ENCODE measurements around the gene RFX2.
A peak's percentile ranks its signal among the peaks of the same experiment; 100 is the strongest.
"Not testable (repeated sequence)": the region's sequence is repeated elsewhere in the genome, so short reads cannot be mapped to it uniquely, and the experiment has no call there.

The RFX2 gene

DNA sequence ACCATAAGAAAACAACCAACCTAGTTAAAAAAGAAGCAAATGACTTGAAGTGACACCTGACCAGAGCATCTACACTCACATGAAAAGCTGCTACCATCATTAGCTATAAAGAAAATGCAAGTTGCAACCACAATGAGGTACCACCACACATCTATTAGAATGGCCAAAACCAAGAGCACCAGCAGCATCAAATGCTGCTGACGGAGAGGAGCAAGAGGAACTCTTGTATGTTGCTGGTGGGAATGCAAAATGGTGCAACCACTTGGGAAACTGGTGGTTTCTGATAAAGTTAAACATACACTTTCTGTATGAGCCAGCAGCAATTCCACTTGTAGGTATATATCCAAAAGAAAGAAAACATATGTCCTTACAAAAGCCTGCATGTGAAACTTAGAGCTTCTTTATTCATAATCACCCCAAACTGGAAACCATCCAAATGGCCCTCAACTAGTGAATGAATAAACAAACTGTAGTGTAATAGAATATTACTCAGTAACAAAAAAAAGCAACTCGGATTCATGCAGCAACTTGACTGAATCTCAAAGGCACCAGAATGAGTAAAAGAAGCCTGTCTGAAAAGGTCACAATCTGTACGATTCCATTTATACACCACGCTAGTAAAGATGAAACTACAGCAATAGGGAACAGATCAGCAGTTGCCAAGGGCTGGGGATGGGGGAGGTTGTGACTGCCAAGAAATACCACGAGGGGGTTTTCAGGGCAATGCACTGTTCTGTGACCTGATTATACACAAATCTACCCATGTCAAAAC, 71.5 kb downstream of the RFX2 start:
- no peak for DNase-seq (ENCODE audit: low read depth)

DNA sequence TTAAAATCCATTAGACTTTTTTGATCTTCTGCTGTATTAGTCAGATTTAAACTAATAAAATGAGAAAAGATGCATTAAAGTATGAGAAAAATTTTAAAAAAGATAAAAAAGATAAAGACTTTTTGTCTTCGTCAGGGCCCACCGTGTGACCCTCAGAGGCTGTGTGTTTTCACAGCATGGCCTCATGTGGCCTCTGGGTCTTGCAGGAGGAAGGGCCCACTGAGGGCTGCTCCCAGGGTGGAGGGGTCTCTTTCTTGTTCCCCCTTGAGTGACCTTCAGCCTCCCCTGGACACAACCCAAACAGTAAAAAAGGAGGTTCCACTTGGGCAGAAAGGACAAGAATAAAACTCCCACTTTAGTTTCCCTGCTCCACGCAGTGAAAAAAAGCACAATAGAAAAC, 75.3 kb downstream of the RFX2 start:
- no peak for DNase-seq (ENCODE audit: low read depth)

DNA sequence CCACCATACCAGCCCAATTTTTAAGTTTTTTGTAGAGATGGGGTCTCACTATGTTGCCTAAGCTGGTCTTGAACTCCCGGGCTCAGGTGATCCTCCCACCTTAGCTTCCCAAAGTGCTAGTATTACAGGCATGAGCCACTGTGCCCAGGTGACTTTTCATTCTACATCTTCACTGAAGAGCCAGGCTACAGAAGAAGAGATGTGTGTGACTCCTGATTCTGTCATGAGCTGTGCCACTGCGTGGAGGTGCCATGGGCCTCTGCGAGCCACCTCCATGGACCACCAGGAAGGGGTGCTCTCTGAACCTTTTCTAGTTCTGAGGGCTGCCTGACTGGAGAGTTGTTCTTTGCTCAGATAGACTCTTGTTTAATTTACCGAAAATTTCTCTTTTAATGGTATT, 75.8 kb downstream of the RFX2 start:
- DNase-seq (ENCODE audit: low read depth): no peak

DNA sequence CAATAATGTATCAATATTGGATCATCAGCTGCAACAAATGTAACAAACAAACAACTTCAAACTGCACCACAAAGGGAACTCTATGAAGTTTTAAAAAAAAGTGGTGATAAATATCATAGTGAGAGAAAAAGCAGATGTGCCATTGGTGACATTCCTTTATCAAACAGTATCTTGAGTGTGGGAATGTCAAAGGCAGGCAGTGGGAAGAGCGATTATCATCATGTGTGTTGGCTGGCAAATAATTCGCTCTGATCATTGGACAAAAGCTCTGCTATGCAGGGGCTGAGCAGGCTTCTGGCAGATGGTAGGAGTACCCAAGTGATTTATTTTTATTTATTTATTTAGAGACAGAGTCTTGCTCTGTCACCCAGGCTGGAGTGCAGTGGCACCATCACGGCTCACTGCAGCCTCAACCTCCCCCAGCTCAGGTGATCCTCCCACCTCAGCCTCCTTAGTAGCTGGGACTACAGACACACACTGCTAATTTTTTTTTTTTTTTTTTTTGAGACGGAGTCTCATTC, 76.5 kb downstream of the RFX2 start:
- DNase-seq (ENCODE audit: low read depth): no peak

DNA sequence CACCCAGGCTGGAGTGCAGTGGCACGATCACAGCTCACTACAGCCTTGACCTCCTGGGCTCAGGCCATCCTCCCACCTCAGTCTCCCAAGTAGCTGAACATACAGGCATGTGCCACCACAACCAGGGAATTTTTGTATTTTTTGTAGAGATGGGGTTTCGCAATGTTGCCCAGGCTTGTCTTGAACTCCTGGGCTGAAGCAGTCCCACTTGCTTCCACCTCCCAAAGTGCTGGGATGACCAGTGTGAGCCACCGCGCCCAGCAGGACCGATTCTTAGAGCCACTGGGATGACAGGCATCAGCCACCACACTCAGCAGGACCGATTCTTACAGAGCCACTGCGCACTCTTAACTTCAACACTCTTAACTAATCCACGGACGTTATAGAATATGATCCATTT, 77.5 kb downstream of the RFX2 start:
- DNase-seq (ENCODE audit: low read depth): no peak

DNA sequence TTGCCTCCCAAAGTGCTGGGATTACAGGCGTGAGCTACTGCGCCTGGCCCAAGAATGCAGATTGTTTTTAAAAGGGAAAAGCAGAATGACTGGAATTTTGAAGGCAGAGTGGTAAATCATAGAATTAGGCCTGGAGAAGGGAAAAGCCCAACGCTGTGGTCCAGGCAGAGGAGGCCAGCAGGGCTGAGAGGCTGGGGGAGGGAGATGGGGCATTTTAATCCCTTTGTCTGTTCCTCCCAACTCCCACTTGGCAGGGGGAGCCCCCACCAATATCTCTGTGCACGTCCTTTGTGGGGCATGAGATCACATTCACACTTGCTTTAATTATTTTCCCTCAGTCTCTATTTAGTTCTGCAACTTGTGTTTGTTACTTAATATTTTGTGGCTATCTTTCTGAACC, 77.9 kb downstream of the RFX2 start:
- DNase-seq (ENCODE audit: low read depth): no peak

DNA sequence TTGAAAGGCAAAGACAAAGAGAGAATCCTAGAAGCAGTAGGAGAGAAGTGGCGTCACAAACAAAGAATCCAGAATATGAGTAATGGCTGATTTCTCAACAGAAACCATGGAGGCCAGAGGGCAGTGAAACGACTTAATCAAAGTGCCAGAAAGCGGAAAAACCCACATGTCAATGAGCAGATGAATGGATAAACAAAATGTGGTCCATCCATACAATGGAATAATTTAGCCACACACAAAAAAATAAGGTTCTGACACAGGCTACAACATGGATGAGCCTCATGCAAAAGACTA, 80.1 kb downstream of the RFX2 start:
- DNase-seq (ENCODE audit: low read depth): no peak

DNA sequence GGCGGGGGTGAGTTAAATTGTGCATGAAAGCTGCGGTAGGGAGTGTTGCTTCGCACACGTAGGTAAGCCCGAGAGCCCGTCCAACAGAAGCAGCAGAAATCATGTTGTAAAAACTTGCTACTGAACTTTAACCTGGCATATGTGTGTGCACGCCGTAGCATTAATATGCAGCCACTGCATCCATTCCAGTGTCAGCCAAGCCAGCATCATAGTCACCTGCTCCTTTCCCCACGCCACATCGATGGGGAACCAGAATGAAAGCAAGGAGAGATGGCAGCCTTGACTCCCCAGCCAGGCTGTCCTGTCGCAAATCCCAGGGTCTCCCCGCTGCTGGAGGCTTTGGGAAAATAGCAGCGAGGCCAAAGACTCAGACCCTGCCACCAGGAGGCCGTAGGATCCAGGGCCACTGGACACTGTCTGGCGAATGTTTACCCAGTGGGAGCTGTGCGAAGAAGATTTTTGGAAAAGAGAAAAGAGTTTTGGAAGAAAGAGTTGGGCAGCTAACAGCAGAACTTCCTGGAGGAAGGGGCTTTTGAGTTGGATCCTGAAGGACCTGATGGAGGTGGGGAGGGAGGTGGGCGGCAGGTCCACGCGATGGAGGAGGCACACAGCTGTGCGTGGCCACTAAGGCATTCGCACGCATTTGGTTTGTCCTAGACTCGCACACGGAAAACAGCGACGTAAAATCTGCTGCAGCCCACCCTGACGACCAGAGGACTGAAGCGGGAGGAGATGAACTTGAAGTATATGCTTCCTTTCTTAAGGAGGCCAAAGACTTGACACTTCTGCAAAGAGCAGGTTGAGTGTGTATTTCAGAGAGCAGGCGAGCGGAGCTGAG, 83.7 kb downstream of the RFX2 start:
- DNase-seq (ENCODE audit: low read depth): no peak

DNA sequence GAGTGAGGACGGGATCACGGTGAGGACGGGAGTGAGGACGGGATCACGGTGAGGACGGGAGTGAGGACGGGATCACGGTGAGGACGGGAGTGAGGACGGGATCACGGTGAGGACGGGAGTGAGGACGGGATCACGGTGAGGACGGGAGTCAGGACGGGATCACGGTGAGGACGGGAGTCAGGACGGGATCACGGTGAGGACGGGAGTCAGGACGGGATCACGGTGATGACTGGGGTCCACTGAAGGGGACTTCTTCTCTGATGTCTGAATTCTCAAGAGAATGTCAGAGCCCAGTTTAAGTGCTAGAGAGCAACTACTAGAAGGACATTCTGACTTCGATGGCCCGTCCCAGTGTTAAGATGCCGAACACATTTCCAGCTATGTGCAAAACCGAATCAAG, 85.5 kb downstream of the RFX2 start:
- DNase-seq (ENCODE audit: low read depth): not testable (repeated sequence)

DNA sequence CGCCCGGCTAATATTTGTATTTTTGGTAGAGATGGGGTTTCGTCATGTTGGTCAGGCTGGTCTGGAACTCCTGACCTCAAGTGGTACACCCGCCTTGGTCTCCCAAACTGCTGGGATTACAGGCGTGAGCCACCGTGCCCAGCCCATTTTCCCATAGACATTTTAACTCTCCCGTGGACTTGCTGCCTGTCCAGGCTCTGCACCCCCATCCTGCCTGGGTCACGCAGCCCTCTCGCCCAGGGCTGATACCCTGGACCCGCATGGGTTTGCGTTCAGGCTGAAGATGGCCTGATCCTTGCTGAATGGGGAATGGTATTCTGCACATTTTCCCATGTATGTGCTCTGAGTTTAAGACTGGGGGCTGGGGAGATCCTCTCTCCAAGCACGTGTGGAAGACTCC, 86.4 kb downstream of the RFX2 start:
- no peak for DNase-seq (ENCODE audit: low read depth)

DNA sequence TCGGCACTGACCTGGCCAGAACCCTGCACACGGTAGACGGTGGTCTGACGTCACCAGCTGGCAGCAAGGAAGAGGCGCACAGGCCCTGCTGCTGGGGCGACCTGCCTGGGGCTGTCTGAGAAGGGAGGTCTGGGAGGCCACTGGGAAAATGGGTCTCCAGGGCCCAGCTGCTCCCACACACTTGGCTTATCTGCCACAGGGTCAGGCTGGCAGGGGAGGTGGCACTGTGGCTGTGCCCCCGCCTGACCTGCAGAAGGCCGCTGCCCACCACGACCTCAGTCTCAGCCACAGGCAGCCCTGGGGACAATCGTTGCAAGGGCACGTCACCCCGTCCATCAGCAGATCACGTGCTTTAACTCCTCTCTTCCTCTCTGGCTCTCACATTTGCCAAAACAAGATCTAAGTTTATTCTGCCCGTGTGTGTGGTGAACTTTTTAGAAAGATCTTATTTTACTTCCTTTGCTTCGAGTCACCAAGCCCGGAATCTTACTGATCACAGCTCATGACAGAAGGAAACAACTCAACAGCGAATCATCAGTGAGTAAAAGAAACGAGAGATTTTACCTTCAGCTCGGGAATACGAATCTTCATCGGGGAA, 87.1 kb downstream of the RFX2 start:
- no peak for DNase-seq (ENCODE audit: low read depth)

DNA sequence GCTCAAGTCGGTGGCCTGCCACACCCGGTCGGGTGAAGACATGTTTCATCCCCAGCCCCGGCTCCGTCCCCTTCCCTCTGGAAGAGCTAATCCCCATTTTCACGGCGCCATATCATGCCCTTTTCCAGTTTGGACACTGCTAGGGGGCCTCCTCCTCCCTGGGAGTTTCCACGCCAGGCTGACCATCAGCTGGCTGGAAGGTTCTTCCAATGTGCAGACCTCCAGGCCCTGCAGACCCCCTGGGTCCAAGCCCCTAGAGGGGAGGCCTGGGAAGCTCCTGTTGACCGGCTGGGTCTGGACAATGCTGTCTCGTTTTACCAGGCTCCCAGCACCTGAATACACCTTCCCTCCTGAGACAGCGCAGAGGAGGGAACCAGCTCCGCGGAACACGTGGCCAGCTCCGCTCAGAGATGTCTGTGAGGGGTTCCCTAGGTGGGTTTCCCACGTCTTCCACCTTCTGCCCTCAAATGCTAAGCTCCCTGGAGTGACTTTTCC, 87.7 kb downstream of the RFX2 start:
- no peak for DNase-seq (ENCODE audit: low read depth)

DNA sequence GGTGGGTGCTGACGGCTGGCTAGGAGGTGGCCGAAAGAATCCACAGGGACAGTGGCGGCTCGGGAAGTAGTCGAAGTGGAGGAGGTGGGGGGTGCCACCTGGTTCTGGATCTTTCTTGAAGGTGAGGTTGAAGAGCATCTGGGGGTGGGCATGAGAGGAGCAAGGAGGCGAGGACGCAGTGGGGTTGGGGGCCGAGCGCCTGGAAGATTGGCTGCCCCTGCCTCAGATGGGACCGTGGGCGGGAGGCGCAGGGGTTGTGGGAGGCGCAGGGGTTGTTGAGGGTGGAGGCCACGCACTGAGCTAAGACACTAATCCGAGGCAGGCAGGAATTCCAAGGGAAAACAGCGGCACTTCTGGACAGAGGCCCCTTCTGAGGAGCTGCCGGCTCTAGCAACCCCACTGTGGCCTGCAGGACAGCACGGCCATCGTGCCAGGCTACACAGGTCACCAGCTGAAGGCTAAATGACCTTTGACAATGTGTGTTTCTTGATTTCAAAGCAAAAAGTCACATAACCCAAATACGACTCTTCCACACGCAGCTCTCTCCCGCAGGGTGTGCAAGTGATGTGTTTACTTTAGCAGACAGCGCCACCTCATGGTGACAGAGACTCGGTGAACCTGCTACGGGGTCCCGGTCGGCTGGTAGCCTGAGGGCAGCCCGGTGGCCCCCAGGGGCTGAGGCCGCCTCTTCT, 88.3 kb downstream of the RFX2 start:
- DNase-seq (ENCODE audit: low read depth): peak; percentile 65

DNA sequence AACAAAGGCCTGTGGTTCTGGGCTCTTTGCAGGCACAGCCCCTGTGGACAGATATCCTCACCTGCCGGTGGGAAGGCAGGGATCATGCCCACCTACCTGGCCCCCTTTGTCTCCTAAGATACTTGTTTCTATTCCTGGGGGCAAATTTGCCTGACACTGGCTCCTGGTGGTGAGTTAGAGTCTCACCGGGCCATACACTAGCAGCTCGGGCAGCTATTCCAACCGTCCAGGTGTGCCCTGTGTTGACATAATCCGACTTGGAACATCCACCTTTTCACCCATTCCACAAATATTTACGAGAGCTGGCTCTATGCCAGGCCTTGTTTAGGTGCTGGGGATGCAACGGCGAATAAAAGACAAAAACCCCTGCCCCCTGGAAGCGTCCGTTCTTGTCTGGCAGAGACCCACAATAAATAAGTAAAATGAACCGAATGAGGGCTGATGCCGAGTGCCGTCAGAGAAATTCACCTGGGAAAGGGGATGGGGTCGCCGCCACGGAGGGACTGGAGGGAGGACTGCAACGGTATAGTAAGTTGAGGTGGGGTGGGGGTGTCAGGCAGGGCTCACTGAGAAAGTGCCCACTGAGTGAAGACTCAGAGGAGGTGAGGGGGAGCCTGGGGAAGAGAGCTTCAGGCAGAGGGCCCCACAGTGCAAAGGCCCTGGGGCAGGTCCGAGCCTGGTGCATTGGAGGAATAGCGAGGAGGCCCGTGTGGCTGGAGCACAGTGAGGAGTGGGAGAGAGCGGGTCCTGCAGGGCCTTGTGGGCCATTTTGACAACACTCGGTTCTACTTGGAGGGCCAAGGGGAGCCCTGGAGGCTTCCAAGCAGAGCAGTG, 89.1 kb downstream of the RFX2 start:
- no peak for DNase-seq (ENCODE audit: low read depth)

DNA sequence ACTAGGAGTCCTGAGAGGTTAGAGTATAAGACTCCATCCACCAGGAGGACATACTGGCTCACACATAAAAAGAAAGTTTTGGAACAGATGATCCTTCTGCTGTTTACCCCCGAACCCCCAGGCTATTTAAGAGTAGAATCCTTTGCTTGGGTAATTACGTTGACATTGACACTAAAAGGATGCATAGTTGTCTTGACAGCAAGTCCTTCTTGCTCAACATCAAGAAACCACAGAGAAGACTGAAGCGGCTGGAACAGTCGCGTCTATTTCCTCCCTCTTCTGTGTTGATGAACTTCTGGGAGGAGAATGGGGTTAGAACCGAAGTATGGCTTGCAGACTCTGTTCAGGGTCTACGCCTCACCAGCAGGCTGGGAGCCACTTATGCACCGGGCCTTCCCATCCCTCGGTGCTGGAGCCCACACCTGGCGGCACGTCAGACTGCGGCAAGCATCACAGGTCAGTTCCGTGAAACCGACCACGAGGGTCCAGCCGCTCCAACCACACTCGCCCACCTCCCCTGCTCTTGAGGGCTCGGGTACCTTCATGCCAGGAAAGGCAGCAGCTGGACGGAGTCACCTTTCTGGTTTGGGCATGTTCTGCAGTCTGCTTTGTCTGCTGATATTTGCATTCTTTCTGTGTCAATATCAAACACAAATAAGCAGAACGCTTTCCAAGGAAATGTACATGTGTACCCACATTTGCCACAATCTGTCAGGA, 90.0 kb downstream of the RFX2 start:
- no peak for DNase-seq (ENCODE audit: low read depth)

DNA sequence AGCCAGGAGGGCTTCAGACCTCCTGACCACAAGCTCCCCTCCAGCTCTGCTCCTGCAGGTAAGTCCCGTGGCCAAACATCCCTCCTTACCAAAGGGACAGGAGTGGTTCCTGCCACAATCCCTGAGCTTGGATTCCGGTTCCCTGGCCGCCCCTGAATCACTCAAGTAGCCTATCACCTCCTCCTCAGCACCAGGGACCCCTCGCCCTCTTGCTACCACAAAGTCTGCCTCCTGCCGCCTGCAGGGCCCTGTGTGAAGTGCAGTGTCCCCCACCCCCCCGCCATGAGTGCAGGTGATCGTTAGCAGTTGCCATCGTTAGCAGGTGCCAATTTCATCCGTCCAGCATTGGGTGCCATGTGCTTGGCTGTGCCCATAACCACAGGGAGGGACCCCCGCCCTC, 91.5 kb downstream of the RFX2 start:
- DNase-seq (ENCODE audit: low read depth): no peak

DNA sequence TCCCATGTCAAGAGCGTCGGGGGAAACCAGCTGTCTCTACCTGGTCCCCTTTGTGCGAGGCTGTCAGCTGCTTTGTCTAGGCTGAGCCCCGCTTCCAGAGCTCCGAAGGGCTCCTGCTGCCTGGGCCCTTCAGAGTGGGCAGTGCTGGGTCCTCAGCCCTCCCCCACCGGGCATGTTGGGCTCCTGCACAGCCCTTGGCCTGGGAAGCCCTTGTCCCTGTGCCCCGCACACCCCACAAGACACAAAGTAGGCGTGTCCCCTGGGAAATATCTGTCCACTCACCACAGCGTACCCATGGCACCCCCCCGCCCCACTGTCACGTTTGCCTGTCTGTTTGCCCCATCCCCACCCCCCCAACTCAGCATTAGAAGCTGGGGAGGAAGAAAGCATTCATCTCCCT, 92.7 kb downstream of the RFX2 start:
- DNase-seq (ENCODE audit: low read depth): no peak

DNA sequence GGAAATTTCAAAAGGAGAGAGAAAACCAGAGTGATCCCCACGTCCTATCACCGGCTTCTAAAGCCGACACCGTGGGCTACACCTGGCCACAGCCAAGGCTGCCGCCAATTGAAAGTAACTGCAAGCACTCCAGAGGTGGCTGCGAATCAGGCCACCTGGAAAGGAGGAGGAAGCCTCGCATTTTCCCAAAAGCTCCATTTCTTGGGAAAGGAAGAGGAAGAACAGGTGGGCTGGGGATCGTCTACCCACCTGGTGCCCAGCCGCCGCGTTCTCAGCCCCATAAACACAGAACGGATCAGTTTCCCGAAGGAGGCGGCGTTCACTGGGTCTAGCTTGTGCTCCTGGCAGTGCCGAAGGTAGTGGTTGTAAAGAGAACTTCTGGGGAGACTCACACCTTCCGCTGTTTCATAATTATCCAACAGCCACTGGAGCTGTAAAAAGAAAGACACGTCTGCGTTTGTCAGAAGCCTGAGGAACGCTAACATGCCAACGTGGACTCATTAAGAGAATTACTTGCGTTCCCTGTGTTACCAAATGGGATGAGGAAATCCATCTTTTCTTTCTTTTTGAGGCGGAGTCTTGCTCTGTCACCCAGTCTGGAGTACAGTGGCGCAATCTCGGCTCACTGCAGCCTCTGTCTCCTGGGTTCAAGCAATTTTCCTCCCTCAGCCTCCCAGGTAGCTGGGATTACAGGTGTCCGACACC, 94.3 kb downstream of the RFX2 start:
- DNase-seq (ENCODE audit: low read depth): no peak

DNA sequence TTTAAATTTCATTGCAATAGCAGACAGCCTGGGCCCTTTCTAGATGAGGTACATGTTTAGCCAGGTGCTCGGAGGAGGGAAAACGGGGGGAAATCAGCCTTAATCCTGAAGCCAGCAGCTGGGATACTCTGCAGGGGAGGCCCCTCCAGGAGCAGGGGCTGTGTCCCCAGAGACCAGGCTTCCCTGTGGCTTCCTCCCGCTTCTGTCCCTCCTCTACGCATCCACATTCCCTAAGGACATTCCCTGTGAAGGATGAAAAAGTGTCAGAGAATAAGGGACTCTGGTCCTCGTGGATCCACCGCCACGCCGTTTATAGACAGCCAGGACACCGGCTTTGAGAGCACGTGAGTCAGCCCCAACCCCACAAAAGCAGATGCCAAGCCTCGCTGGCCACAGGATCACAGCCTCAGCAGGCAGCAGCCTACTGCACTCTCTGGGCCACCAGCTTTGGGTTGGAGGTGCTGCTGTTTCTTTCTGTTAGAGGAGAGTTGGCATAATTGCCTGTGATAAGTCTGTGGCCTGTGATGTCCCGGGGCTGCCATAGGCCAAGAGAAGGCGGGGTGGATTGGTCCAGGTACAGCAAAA, 95.7 kb downstream of the RFX2 start:
- DNase-seq (ENCODE audit: low read depth): no peak

Data from fibroblast of the conjunctiva (primary cell).